Fibroblast of lung (primary cell): ENCODE measurements around the gene COL28A1. TPM values are rescaled to one million over a fixed set of nuclear protein-coding genes. Genes with fewer than 3 reads are reported as not detected.

ENCODE experiments used
- DNase-seq, 2 donors: peaks; one replicate each; pipeline versions ENCODE4 v3.0.0 to v3.0.0-alpha.2; 2010; ENCODE audit warnings: low read depth in 2 of 2
- H2AFZ ChIP-seq: 2 replicates; pipeline ENCODE4 v1.5.1; 2012; ENCODE audit warnings: low read length, control low read depth, inconsistent platforms
- H3K27ac ChIP-seq: 2 replicates; pipeline ENCODE4 v1.5.1; 2011; ENCODE audit warnings: low read length, control low read depth; ENCODE audit not compliant: insufficient read depth
- H3K27me3 ChIP-seq: 2 replicates; pipeline ENCODE4 v1.5.1; 2011; ENCODE audit warnings: mild to moderate bottlenecking, low read length; ENCODE audit not compliant: control insufficient read depth, insufficient read depth
- H3K36me3 ChIP-seq: 2 replicates; pipeline ENCODE4 v1.5.1; 2011; ENCODE audit warnings: low read length; ENCODE audit not compliant: control insufficient read depth, insufficient read depth
- H3K4me1 ChIP-seq: 2 replicates; pipeline ENCODE4 v1.5.1; 2011; ENCODE audit warnings: low read length; ENCODE audit not compliant: control insufficient read depth, insufficient read depth; ENCODE audit errors: extremely low read depth
- H3K4me2 ChIP-seq: 2 replicates; pipeline ENCODE4 v1.5.1; 2011; ENCODE audit warnings: low read length, control low read depth; ENCODE audit not compliant: insufficient read depth; ENCODE audit errors: extremely low read depth
- H3K4me3 ChIP-seq, 4 experiments: fragments of 200-600 bp in 1 of 4; sonication (generic) in 1 of 4; replicated peaks in 1 of 4; 2 replicates each; pipeline ENCODE4 v1.5.1; 2011 to 2016; ENCODE audit warnings: low read length in 4 of 4, low read depth in 3 of 4, mild to moderate bottlenecking in 3 of 4, control low read depth in 2 of 4, inconsistent platforms in 1 of 4, mixed read lengths in 1 of 4; ENCODE audit not compliant: insufficient read depth in 1 of 4; ENCODE audit errors: control extremely low read depth in 1 of 4
- H3K79me2 ChIP-seq: 2 replicates; pipeline ENCODE4 v1.5.1; 2012; ENCODE audit warnings: mild to moderate bottlenecking, low read length, inconsistent platforms; ENCODE audit not compliant: control insufficient read depth, insufficient read depth
- H3K9ac ChIP-seq: 2 replicates; pipeline ENCODE4 v1.5.1; 2011; ENCODE audit warnings: mild to moderate bottlenecking, low read length, control low read depth; ENCODE audit not compliant: insufficient read depth
- H3K9me3 ChIP-seq: 2 replicates; pipeline ENCODE4 v1.5.1; 2012; ENCODE audit warnings: low read depth, low read length; ENCODE audit not compliant: control insufficient read depth, insufficient read depth
- H4K20me1 ChIP-seq: 2 replicates; pipeline ENCODE4 v1.5.1; 2011; ENCODE audit warnings: low read length; ENCODE audit not compliant: control insufficient read depth, insufficient read depth; ENCODE audit errors: extremely low read depth
- CTCF ChIP-seq, 2 donors: IDR thresholded peaks in 1 of 2; conservative IDR thresholded peaks in 1 of 2; 1 replicate in 1 of 2; 2 replicates in 1 of 2; pipeline ENCODE4 v1.5.1; 2011 to 2012; ENCODE audit warnings: low read length in 2 of 2, control low read depth in 1 of 2, inconsistent platforms in 1 of 2, low read depth in 1 of 2, mild to moderate bottlenecking in 1 of 2
- EZH2 ChIP-seq: IDR thresholded peaks from 2 replicates; pipeline ENCODE4 v1.5.1; 2012; ENCODE audit warnings: low read length, control low read depth, mild to moderate bottlenecking; ENCODE audit errors: missing control alignments
- polyA plus RNA-seq, 2 donors: library from polyadenylated mRNA; depleted of rRNA in 1 of 2; stranded (reverse) in 1 of 2; unstranded in 1 of 2; fragments of >200 nt; gene quantifications; 2 replicates each; pipeline ENCODE4 v1.2.1, GENCODE V29; 2011 to 2012; ENCODE audit warnings: missing spikeins in 1 of 2
- total RNA-seq: library from RNA; depleted of rRNA; stranded (reverse); fragments of >200 nt; gene quantifications from 2 replicates; pipeline ENCODE4 v1.2.1, GENCODE V29; 2014

Gene COL28A1
- total and polyA plus RNA-seq, 2 donors (not counting 1 experiment from before 2014, with no cell fraction given), result 0.01 to 0.17 TPM

- Histone ChIP-seq H4K20me1 (no peaks in the 10 kb centered on the region), H3K4me3 (no peak overlapping the region), H3K4me1 (peaks cover 2% of the 10 kb centered on the region), H3K27me3 (no peaks in the 10 kb centered on the region), H3K9ac (no peak overlapping the region), H3K9me3 (no peaks in the 10 kb centered on the region), H3K27ac (no peak overlapping the region), H3K79me2 (no peaks in the 10 kb centered on the region), H2AFZ (no peak overlapping the region), H3K4me2 (no peak overlapping the region), H3K36me3 (no peaks in the 10 kb centered on the region)
- no peak for TF ChIP-seq CTCF (conservative IDR thresholded peaks at IDR 0.05 in 1 of 2, IDR thresholded peaks at IDR 0.05 in 1 of 2; ENCODE audit: low read depth in 1 of 2, low read length in 2 of 2)
- TF ChIP-seq EZH2, result no peak
- DNase-seq, result no peak
Observed at GRCh38 chr7:7486362-7486761, 49.3 kb downstream of the COL28A1 start.

- Histone ChIP-seq H3K9ac (no peak overlapping the region), H4K20me1 (no peaks in the 10 kb centered on the region), H3K4me3 (no peak overlapping the region), H3K9me3 (no peaks in the 10 kb centered on the region), H3K4me1 (no peaks in the 10 kb centered on the region), H3K27ac (no peak overlapping the region), H3K36me3 (no peaks in the 10 kb centered on the region), H3K27me3 (no peaks in the 10 kb centered on the region), H3K4me2 (no peak overlapping the region), H3K79me2 (no peaks in the 10 kb centered on the region), H2AFZ (no peak overlapping the region)
- TF ChIP-seq CTCF (conservative IDR thresholded peaks at IDR 0.05 in 1 of 2, IDR thresholded peaks at IDR 0.05 in 1 of 2; ENCODE audit: low read depth in 1 of 2, low read length in 2 of 2) (no peak), EZH2 (no peak)
- DNase-seq, result no peak
Observed at GRCh38 chr7:7484072-7484471, 51.6 kb downstream of the COL28A1 start.

- Histone ChIP-seq H3K4me2 (no peak overlapping the region), H3K9me3 (no peaks in the 10 kb centered on the region), H3K9ac (no peak overlapping the region), H3K4me1 (no peaks in the 10 kb centered on the region), H3K79me2 (no peaks in the 10 kb centered on the region), H3K36me3 (no peaks in the 10 kb centered on the region), H4K20me1 (no peaks in the 10 kb centered on the region), H3K4me3 (no peak overlapping the region), H3K27ac (no peak overlapping the region), H2AFZ (no peak overlapping the region), H3K27me3 (no peaks in the 10 kb centered on the region)
- no peak for DNase-seq
- no peak for TF ChIP-seq CTCF (conservative IDR thresholded peaks at IDR 0.05 in 1 of 2, IDR thresholded peaks at IDR 0.05 in 1 of 2; ENCODE audit: low read depth in 1 of 2, low read length in 2 of 2)
- TF ChIP-seq EZH2, result no peak
Observed at GRCh38 chr7:7481802-7482201, 53.9 kb downstream of the COL28A1 start.
